DOHH2 (cell line): ENCODE results near the gene SPON2.

Experiments
- CTCF ChIP-seq: fragments of 200-600 bp; sonication (generic); IDR thresholded peaks from one replicate; pipeline ENCODE4 v1.5.1; 2014; ENCODE audit warnings: antibody characterized with exemption, mild to moderate bottlenecking, low read depth, low read length; ENCODE audit not compliant: poor library complexity, severe bottlenecking
- EZH2phosphoT487 ChIP-seq: fragments of 200-600 bp; sonication (generic); IDR thresholded peaks from 2 replicates; pipeline ENCODE4 v1.6.1; 2017; ENCODE audit warnings: borderline replicate concordance, mild to moderate bottlenecking, antibody characterized with exemption, low read length, moderate library complexity, mixed read lengths

DNA sequence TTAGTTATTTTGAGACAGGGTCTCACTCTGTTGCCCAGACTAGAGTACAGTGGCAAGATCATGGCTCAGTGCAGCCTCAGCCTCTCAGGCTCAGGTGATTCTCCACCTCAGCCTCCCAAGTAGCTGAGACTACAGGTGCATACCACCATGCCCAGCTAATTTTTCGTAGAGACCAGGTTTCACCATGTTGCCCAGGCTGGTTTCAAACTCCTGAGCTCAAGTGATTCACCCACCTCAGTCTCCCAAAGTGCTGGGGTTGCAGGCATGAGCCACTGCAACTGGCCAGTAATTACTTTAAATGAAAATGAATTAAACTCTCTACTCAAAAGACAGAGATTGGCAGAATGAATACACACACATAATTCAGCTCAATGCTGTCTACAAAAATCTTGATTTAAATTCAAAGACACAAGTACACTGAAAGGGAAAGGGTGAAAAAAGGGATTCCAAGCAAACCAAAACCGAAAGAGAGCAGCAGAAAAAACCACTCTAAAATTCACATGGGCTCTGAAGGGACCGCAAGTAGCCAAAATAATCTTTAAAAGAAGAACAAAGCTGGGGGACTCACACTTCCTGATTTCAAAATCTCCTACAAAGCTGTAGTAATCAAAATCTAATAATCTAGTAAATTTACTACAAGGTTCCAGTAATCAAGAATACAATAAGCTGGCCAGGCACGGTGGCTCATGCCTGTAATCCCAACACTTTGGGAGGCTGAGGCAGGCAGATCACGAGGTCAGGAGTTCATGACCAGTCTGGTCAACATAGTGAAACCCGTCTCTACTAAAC, 11.8 kb upstream of the SPON2 start:
- TF ChIP-seq CTCF (no peak), EZH2phosphoT487 (no peak)
